Measurements from ENCODE around the gene ANKRD55.
"Not testable (repeated sequence)": the region's sequence is repeated elsewhere in the genome, so short reads cannot be mapped to it uniquely, and the experiment has no call there.

Gene ANKRD55

GRCh38 chr5:56253126-56253525 lies 20.0 kb upstream of the ANKRD55 start:
- DNase-seq (ENCODE audit: low read depth in 2 of 2) = no peak

DNA sequence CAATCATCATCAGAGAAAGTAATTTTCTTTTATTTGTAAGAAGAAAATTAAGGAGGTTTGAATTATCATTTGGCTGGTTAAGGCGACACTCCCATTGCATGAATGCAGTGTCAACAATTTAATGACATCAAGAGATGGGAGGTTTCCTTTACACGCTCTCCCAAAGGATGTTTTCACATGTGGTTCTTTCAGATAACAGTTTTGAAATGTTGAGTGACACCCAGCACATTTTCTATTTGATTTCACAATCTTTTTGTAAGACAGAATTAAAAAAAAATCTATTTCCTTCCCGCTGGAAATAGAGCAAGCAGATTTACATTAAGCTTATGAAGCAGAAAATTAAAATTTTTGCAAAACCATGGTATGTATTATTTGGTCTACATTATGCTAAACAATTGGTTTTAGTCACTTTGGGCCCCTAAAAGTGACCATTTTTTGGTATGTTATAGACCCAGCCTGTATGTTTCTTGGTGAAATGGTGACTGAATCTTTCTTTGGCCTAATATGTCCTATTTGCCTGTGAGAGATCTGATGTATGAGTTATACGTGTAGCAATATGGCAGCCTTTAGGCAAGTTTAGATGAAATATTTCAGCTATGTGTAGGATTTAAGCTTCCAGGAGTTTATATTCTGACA lies 18.9 kb upstream of the ANKRD55 start:
- DNase-seq (ENCODE audit: low read depth in 2 of 2) = no peak

GRCh38 chr5:56251440-56251839 lies 18.3 kb upstream of the ANKRD55 start:
- DNase-seq (ENCODE audit: low read depth in 2 of 2) = no peak

DNA sequence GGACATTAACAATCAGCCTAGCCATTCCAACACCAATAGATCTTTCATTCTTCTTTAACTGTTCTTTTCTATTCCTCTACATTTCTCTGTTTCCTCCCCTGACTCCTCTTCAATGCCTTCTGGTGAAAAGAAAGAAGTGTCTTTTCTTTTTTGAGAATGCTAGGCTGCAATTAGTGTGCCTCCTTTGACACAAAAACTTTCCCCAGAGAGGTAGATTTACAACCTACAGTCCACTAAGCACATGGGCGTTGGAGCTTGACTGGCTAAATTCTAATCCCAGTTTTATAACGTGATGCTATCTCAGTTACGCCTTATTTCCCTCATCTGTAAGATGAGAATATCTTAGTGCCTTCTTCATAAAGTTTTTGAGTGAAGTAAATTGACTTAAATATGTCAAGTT lies 16.9 kb upstream of the ANKRD55 start:
- no peak for DNase-seq (ENCODE audit: low read depth in 2 of 2)

GRCh38 chr5:56249085-56249484 lies 16.0 kb upstream of the ANKRD55 start:
- DNase-seq (ENCODE audit: low read depth in 2 of 2) = not testable (repeated sequence)

DNA sequence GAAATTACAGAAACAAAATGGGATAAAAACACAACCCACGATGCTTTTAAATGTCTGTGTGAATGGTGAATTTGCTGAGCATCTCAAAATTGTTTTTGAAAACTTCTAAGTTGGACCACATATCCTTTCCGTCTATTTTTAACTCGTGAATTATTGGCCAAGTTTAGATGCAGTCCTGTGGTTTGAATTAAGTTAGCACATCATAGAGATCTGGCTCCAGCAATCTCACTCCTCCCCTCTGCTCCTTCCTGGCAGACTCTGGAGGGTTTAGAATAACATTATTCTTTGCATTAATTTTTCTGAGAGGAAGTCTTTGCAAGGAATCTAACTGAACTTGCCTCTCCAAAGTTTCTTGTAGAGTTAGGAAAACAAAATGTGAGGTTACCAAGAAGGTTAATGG lies 14.5 kb upstream of the ANKRD55 start:
- no peak for DNase-seq (ENCODE audit: low read depth in 2 of 2)

DNA sequence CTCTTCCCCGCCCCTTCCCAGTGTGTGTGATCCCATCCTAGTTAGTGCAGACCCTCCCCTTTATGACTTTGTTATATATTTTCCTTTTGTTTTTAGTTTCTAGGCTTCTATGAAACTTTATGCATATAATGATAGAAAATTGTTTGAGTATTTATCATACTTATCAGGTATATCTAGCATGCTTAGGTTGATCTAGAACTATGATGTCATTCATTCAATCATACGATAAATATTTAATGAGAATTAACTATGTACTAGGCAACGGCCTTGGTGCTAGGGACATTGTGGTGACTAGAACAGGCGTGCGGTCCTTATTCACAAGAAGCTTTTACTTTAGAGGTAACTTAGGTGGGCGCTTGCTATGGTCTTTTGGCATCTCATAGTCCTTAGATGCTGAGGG lies 13.6 kb upstream of the ANKRD55 start:
- no peak for DNase-seq (ENCODE audit: low read depth in 2 of 2)

- DNase-seq (ENCODE audit: low read depth in 2 of 2) = no peak
Observed at GRCh38 chr5:56245481-56245880, 12.4 kb upstream of the ANKRD55 start.

DNA sequence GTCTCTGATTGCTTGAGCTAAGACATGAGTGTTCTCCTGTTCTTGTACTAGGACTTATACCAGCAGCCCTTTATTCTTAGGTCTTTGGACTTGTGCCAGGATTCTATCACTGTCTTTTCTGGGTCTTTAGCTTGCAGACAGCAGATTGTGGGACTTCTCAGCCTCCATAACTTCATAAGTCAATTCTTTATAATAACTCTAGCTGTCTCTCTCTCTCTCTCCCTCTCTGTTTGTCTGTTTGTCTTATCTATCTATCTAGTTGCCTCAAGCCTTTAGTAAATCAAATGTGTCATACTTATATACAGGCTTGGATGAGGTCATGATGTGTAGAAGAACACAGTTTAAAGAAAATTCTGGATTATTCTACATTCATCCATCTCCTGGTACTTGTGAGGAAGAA lies 11.5 kb upstream of the ANKRD55 start:
- DNase-seq (ENCODE audit: low read depth in 2 of 2) = no peak

- not testable (repeated sequence) for DNase-seq (ENCODE audit: low read depth in 2 of 2)
Observed at GRCh38 chr5:56242271-56242670, 9.1 kb upstream of the ANKRD55 start.

DNA sequence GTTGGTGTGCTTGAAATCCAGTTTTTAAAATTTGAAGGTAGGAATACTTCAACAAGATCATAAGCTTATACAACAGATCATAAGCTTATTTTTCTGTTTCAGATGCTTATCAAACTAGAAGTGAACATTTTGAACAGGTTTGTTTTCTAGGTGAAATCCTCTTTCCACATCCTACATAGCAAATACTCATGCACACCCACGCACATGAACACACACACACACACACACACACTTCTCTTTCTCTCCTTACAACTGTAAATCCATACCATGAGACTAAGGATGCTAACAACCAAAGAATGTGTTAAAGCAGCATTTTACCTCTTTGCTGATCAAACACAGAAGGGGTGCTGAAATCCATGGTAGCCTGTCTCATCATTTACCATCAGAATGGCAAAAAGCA lies 592 bp downstream of the ANKRD55 start:
- no peak for DNase-seq (ENCODE audit: low read depth in 2 of 2)

- DNase-seq (ENCODE audit: low read depth in 2 of 2) = no peak
Observed at GRCh38 chr5:56230576-56230975, 2.6 kb downstream of the ANKRD55 start.

GRCh38 chr5:56229111-56229510 lies 4.0 kb downstream of the ANKRD55 start:
- DNase-seq (ENCODE audit: low read depth in 2 of 2) = no peak

DNA sequence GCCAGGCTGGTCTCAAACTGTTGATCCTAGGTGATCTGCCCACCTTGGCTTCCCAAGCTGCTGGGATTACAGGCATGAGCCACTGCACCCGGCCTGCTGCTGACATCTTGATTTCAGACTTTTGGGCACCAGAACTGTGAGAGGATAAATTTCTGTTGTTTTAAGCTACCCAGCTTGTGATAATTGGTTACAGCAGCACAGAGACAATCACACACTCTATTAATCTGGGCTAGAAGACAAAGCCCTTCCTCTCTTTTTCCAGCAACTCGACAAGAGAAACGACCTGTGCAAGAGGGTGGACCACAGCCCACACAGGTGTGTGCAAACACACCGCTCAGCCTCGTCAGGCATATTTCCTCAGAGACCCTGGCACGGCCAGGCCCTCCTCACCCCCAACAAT lies 4.5 kb downstream of the ANKRD55 start:
- DNase-seq (ENCODE audit: low read depth in 2 of 2) = no peak

- DNase-seq (ENCODE audit: low read depth in 2 of 2) = no peak
Observed at GRCh38 chr5:56227691-56228090, 5.4 kb downstream of the ANKRD55 start.

- DNase-seq (ENCODE audit: low read depth in 2 of 2) = not testable (repeated sequence)
Observed at GRCh38 chr5:56223298-56223697, 9.8 kb downstream of the ANKRD55 start.

DNA sequence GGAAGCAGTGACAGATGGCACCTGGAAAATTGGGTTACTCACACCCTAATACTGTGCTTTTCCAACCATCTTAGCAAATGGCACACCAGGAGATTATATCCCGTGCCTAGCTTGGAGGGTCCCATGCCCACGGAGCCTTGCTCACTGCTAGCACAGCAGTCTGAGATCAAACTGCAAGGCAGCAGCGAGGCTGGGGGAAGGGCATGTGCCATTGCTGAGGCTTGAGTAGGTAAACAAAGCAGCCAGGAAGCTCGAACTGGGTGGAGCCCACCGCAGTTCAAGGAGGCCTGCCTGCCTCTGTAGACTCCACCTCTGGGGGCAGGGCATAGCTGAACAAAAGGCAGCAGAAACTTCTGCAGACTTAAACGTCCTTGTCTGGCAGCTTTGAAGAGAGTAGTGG lies 11.5 kb downstream of the ANKRD55 start:
- DNase-seq (ENCODE audit: low read depth in 2 of 2) = not testable (repeated sequence)

- DNase-seq (ENCODE audit: low read depth in 2 of 2) = no peak
Observed at GRCh38 chr5:56215019-56215830, 17.9 kb downstream of the ANKRD55 start.

- DNase-seq (ENCODE audit: low read depth in 2 of 2) = not testable (repeated sequence)
Observed at GRCh38 chr5:56213886-56214535, 19.1 kb downstream of the ANKRD55 start.

DNA sequence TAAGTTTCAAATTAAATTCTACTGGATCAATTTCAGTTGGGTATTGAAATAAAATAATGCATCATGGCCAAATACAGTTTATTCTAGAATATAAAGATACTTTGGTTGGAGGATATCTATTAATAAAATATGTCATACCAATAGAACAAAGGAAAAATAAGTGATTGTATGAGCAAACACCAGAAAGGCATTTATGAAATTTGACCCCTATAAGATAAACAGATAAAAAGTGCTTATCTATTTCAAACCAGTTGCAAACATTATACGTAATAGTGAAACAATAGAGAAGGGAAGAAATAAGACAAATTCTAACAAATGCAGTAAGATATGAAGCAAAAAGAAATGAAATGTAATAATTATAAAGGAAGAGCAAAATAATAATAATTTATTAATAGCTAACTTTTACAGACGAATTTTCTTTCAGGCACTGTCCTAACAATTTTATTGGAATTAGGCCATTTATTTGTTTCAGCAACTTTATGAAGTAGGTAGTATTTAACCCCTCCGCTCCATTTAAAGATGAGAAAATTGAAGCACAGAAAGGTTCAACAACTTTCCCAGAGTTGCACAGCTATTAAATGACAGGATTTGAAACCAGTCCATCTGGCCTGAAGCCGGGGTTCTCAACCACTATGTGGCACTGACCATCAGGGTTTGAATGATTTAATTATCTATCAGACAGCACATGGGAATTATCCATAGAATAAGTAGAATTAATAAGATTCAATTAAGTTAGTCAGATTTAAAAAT lies 20.8 kb downstream of the ANKRD55 start:
- no peak for DNase-seq (ENCODE audit: low read depth in 2 of 2)

DNA sequence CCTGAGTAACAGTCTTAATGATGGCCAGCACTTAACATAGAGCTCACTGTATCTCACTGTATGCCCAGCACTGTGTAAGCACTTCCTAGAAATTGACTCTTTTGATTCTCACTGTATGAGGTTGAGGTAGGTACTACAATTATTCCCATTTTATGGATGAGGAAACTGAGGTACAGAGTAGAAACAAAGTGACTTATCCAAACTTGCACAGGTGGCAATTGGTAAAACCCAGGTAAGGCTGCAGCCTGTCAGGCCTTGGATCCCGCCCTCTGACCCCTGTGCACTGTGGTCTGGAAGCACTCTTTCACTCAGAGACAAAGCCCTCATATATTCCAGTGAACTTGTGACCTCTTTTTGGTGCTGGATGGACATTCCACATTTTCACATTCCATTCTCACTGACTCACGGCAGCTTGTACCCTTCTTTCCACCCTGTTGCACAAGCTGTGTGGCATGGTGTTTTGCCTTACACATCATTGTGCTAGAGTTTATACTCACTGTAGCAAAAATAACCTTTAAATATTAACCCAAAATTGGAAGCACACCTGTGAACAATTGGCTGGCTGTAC lies 21.7 kb downstream of the ANKRD55 start:
- DNase-seq (ENCODE audit: low read depth in 2 of 2) = no peak

DNA sequence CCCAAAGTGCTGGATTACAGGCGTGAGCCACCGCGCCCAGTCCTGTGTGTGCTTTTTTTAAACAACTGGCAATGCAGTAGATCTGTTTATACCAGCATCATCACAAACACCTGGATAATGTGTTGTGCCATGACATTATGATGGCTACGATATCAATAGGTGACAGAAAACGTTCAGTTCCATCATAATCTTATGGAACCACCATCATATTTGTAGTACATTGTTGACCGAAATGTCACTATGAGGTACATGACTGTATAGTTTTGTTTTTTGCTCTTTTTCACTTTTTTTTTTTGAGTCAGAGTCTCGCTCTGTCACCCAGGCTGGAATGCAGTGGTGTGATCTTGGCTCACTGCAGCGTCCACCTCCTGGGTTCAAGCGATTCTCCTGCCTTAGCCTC lies 24.4 kb downstream of the ANKRD55 start:
- DNase-seq (ENCODE audit: low read depth in 2 of 2) = no peak
